ENCODE data around the gene MS4A5.
"Not testable (repeated sequence)": the region's sequence is repeated elsewhere in the genome, so short reads cannot be mapped to it uniquely, and the experiment has no call there.

MS4A5 gene, protein sequence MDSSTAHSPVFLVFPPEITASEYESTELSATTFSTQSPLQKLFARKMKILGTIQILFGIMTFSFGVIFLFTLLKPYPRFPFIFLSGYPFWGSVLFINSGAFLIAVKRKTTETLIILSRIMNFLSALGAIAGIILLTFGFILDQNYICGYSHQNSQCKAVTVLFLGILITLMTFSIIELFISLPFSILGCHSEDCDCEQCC

DNA sequence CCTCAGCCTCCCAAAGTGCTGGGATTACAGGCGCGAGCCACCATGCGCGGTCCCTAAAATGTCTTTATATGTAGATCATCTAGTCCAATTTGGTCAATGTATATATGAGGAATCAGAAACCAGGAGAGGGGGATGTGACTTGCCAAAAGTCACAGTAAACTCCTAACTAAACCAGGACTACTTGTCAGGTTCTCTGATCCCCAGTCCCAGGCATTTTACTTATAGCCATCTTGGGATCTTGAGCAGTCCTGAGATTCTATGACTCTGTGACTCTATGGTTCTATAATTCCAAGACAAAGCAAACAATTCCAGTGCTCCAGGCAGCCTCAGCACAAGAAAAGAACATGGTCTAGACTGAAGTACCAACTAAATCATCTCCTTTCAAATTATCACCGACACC, at the start of gene MS4A5:
Gene MS4A5 (plus strand): TSS at position 301 of the 400 bp plus-strand sequence. CDS start 103 bp downstream, outside the sequence.
- FAIRE-seq (no peak), DNase-seq (ENCODE audit: low spot score) (no peak)

DNA sequence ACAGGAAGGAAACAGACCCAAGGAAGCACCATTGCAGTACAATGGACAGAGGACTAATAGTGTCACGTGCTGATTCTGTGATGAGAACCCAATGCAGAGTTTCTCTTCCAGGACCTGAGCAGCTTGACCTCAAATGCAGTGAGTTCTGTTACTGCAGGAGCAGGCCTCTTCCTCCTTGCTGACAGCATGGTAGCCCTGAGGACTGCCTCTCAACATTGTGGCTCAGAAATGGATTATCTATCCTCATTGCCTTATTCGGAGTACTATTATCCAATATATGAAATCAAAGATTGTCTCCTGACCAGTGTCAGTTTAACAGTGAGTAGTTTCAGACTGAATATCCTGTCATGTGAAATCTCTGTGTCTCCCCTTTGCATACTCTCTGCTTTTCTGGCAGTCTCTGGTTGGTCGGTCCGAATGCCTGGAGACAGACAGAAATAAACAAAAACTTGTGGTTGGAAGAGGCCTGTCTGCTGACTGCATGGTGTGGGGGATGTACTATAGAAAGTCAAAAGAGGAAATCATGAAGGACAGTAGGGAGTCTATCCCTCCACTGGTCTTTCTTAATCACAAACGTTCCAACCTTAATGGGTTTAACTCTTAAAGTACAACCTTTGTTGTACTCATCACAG, 40.0 kb upstream of the MS4A5 start:
- FAIRE-seq = no peak
- DNase-seq (ENCODE audit: low spot score) = no peak

DNA sequence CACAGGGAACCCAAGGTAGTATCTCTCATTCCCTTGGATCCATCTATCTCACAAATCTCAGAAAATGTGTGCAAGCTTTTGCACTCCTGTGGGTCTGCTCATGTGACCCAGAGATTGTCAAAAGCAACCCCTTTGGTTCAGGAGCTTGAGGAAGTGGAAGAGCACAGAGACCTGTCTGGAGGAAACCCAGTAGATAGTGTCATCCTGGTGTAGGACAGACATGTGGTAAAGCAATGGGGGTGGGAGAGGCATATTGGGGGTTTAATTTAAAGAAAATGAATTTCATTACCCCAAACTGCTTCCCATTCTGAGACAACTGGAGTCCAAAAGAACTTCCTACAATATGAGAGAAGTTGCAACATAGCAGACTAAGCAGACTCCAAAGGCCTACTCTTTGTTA, 39.0 kb upstream of the MS4A5 start:
- DNase-seq (ENCODE audit: low spot score) = no peak
- no peak for FAIRE-seq

DNA sequence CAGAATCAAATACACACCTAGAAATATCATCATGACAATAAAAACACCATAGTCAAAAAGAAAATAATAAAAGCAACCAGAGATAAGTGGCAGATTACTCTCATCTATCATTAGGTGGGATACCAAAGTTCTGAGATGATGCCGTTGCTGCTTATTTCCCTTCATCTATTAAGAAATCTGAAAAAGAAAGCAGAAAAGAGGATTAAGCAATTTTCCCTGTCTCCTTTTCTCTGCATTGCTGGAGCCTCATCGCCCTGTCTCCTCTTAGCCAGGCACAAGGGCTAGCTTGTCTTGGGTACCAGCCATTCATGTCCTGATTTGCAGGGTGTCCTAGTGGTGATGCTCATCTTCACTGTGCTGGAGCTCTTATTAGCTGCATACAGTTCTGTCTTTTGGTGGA, 37.0 kb upstream of the MS4A5 start:
- DNase-seq (ENCODE audit: low spot score) = no peak
- no peak for FAIRE-seq

DNA sequence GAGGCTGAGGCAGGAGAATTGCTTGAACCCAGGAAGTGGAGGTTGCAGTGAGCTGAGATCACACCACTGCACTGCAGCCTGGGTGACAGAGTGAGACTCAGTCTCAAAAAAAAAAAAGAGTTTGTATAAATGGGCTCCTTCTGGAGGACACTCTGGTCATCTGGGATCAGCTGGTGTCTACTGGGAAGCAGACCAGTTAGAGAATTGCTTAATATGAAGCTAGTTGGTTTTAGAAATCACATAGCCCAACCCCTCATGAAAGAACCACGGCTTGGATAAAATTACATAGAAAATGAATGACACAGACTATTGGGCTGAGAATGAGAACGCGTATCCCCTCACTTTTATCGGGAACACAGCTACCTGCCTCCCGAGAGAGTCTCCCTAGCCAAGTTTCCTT, 36.4 kb upstream of the MS4A5 start:
- DNase-seq (ENCODE audit: low spot score) (no peak), FAIRE-seq (no peak)

DNA sequence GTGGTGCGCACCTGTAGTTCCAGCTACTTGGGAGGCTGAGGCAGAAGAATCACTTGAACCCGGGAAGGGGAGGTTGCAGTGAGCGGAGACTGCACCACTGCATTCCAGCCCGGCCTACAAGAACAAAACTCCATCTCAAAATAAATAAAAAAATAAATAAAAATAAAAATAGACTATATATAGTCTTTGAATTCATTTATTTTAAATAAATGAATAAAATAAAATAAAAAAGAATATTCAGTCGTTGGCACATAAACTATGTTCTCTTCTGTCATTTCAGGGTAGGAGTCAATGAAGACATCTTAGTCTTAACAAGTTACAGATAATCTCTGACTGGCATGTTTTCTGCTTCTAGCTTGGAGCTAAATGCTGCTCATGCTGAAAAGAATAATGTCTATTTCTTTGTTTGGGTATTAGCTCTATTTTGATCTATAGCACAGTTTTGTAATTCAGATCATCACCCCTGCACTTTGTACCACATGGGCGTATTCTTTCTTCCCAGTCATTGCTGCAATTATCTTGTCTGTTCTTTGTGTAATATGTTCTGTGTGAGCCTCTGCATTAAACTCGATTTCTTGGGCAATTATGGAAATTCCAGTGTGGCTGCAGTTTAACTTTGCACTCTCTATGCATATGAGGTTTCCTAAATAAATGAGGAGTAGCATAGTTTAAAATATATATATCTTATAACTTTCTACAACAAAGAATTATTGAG, 34.5 kb upstream of the MS4A5 start:
- DNase-seq (ENCODE audit: low spot score) (no peak), FAIRE-seq (no peak)

DNA sequence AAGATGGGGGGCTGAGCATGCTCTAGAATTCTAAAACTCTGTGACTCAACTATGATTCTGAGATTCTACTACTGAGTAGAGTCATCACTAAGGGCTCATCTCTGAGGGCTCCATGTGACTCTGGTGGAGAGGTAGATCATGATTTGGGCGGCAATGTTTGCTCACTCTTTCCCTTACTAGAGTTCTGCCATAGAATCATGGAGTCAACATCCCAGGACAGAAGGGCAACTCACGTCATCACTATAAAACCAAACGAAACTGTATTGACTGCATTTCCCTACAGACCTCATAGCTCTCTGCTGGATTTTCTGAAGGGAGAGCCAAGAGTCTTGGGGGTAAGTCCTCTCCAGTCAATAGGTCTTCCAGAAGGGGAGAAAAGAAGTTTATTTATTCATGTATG, 33.0 kb upstream of the MS4A5 start, which contains the start of gene MS4A14:
Gene MS4A14 (plus strand): TSS at position 78 of the 400 bp plus-strand sequence. CDS start 120 bp downstream, at position 198.
- DNase-seq (ENCODE audit: low spot score) = no peak
- FAIRE-seq = no peak

DNA sequence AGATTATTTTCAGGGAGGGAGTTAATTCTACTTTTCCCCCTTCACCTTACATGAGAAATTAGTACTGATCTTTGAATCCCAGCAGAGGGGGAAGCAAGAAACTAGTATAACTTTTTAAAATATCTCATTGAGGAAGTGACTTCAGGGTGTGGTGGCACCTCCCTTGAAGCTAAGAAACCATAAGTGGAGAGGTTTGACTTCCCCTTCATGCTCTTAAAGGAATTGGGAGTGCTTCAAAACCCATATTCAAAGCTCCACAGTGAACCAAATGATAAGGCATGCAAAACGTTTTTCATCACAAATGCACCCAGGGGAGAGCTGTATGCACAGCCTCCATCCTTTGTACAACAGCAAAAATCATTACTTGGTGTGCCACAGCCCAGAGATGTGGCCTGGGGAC, 32.6 kb upstream of the MS4A5 start:
- DNase-seq (ENCODE audit: low spot score) (no peak), FAIRE-seq (no peak)

DNA sequence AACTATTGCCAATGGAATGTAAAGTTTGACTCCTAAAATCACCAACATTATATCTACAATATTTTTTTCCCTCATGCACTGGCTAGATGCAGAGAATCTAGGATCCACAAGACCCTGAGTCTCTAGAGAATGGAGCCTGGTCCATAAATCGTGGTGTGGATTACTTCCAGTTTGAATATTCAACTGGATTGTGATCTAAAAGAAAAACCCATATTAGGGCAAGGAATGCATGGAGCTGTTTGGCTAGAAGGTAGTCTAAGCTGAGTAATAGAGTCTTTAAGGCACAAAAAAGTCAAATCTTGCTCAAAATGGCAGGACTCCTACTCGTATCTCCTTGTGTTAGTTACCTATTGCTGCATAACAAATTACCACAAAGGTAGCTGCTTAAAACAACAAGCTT, 9.4 kb upstream of the MS4A5 start:
- DNase-seq (ENCODE audit: low spot score) = no peak
- FAIRE-seq = no peak

DNA sequence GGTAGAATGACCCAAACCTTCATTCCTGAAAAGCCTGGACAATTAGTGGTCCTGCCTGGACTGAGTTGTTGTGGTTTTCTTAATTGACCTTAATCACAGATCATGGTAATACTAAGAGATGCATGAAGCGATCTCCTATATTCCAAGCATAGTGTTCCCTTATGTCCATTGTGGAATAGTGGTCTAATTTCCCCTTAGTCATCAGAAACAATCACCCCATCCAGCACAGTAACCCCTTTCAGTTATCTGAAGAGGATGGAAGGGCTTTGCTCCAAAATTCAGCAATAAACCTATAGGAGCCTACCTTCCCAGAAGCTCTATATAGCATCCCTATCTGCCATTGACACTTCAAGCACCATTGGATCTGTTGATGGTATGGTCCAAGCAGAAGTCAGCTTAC, 6.8 kb upstream of the MS4A5 start:
- FAIRE-seq = no peak

DNA sequence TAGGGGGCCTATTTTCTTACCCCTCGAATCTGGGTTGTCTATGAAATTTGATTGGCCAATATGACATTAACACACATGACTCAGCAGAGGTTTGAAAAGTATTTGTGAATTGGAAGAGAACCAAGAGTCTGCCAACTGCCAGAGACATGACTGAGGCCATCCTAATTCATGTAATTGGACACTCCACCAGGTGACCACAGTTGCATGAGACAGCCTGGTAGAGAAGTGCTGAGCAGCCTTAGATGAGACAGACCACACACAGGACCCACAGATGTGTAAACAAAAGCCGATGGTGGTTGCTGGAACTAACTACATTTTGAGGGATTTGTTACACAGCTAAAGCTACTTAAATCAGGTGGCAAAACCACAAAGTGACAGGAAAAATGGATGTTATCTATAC, 855 bp upstream of the MS4A5 start:
- DNase-seq (ENCODE audit: low spot score) (peak; percentile 86), FAIRE-seq (peak; percentile 82)

More for the DNA sequence above, 6.8 kb upstream of the MS4A5 start:
- no peak for DNase-seq (ENCODE audit: low spot score)

DNA sequence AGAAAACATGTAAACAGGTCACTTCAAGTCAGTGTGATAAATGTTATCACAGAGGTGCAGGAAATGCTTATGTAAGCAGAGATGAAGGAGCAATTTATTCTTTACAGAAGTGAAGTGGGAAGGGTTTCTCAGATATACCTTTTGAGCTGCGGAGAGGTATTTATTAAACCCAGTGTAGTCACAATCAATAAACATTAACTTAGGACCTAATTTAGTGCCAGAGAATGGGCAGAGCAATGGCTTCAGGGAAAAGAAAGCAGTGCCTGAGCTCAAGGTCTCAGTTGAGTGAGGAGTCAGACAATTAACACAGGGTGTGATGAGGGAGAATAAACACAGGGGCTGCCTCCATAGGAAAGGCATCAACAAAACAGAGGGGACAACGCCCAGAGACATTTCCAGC, 1.9 kb downstream of the MS4A5 start:
- DNase-seq (ENCODE audit: low spot score) (no peak), FAIRE-seq (no peak)

DNA sequence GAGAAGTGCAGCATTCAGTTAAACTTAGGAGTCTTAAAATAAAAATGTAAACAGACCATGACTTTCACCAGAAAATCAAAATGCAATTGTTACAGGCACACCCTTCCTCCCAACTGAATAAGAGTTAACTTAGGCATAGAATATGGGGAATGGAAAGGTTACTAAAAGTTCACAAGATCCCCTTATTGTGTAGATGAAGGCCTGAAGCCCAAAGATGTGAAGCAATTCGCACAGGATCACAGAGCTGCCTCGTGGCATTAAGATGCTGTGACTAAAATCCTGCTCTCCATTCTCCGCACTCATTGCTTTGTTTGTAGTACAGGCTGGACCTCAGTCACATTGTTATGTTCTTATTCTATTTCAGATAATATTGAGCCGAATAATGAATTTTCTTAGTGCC, 4.0 kb downstream of the MS4A5 start:
- DNase-seq (ENCODE audit: low spot score) (no peak), FAIRE-seq (no peak)

DNA sequence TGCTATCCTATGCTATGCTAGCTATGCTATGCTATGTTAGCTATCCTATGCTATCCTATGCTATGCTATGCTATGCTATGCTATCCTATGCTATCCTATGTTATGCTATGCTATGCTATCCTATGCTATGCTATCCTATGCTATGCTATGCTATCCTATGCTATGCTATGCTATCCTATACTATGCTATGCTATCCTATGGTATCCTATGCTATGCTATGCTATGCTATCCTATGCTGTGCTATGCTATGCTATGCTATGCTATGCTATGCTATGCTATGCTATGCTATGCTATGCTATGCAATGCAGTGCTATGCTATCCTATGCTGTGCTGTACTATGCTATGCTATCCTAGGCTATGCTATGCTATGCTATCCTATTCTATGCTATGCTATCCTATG, 17.7 kb downstream of the MS4A5 start:
- DNase-seq (ENCODE audit: low spot score) = no peak
- peak; percentile 35 for FAIRE-seq

DNA sequence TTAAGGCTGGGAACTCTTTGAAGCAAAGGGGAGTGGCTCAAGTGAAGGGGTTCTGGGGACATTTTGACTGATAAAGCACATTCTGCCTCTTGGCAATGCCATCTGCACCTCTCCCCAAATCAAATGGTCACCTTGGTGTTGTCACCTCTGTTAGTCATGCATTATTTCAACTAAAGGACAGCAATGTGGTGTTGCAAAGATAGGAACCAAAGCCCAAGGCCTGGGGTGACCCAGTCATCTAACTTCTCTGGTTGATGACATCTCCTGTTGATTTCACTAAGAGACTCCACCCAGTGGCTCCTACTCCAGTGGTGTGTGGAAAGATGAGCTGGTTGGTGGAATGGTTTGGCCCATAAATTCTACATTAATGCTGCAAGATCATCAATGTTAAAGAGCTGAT, 18.5 kb downstream of the MS4A5 start:
- FAIRE-seq (no peak), DNase-seq (ENCODE audit: low spot score) (no peak)

DNA sequence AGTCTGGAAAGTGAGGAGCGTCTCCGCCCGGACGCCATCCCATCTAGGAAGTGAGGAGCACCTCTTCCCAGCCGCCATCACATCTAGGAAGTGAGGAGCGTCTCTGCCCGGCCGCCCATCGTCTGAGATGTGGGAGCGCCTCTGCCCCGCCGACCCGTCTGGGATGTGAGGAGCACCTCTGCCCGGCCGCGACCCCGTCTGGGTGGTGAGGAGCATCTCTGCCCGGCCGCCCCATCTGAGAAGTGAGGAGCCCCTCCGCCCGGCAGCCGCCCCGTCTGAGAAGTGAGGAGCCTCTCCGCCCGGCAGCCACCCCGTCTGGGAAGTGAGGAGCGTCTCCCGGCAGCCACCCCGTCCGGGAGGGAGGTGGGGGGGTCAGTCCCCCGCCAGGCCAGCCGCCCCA, 21.8 kb downstream of the MS4A5 start:
- DNase-seq (ENCODE audit: low spot score); FAIRE-seq: not testable (repeated sequence)

DNA sequence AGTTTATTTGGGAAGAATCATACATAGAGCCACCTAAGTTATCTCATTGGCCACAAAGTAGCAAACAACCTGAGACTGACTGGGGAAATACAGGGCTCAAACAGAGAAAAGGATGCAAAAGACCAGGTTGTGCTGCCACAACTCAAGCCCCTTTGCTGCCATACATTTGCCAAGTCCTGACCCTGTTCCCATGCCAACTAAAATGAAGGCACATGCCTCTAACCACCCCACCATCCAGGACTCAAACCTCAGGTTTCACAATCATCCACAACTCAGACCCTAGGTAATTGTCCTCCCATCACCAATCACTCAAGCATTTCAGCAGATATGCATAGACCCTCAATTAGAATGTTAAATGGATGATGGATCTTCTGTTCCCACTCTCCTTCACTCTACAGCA, 24.8 kb downstream of the MS4A5 start:
- DNase-seq (ENCODE audit: low spot score) (no peak), FAIRE-seq (no peak)

DNA sequence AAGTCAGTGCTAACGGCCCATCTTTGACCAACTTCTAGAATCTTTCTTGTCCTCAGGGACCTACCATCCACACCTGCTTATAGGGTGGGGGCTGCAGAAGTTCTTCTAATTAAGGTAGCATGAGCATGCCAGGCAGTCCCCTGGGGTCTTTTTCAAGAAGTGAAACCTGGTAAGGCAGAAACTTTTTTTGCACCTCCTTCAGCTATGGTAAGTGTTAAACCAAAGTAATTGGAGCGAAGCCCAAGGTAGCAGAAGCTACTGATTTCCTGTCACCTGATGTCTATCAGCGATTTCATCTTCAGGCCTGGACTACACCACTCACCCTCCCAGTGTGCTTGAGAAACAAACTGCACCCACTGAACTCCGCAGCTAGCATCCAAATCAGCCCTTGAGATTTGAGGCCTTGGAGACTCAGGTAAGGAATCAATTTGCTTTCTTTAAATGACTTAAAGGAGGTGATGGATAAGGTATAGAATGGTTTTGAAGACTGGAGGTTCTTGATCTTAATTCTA, 26.2 kb downstream of the MS4A5 start, which contains the start of gene MS4A1:
Gene MS4A1 (plus strand): TSS at position 317 of the 512 bp plus-strand sequence. CDS start 6,528 bp downstream, outside the sequence.
- DNase-seq (ENCODE audit: low spot score) (no peak), FAIRE-seq (no peak)

DNA sequence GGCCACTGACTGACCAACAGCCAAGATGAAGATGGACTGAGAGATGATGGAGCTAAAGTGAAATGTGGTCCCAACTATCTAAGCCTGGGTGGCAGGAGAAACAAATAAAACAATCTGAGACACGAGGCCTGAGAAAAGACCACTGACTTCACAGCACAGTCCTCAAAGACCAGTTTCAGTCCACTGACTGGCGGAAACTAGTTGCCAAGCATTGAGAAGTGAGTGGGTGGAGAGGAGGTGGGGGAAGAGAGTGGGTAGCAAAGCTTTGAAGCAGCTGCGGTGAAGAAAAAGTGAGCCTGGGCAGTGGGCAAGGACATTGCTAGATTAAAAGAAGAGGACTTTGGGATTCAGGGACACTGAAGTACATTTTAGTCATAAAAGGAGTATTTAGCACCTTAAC, 28.2 kb downstream of the MS4A5 start:
- DNase-seq (ENCODE audit: low spot score) = no peak
- no peak for FAIRE-seq

DNA sequence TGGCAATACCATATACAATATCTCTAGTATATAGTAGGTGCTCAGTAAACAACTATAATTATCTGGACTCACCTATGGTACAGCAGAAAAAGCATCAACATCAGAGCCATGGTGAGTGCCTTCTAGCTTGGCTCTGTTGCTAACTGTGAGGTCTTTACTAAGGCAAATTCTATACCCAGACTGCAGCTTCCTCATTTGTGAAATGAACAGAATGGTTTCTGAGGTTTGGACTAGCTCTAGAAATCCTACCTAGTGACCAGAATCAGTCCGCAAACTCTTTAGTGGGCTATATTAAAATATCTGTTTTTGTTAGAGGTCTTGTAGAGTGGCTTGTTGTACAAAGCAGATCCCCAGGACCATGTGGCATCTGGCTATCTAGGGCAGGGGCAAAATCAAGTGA, 30.0 kb downstream of the MS4A5 start:
- FAIRE-seq (no peak), DNase-seq (ENCODE audit: low spot score) (no peak)

DNA sequence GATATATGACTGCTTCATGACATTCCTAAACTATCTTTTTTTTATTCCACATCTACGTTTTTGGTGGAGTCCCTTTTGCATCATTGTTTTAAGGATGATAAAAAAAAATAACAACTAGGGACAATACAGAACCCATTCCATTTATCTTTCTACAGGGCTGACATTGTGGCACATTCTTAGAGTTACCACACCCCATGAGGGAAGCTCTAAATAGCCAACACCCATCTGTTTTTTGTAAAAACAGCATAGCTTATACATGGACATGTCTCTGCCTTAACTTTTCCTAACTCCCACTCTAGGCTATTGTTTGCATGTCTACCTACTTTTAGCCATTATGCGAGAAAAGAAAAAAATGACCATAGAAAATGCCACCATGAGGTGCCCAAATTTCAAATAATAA, 39.5 kb downstream of the MS4A5 start:
- FAIRE-seq (no peak), DNase-seq (ENCODE audit: low spot score) (no peak)

DNA sequence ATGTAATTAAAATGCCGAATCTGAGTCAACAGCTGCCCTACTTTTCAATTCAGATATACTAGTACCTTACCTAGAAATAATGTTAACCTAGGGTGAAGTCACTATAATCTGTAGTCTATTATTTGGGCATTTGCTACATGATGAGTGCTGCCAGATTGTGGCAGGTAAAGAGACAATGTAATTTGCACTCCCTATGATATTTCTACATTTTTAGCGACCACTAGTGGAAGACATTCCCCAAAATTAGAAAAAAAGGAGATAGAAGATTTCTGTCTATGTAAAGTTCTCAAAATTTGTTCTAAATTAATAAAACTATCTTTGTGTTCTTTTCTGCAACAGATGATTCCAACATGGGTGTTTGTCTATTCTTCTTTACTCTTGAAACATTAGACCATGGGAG, 40.4 kb downstream of the MS4A5 start:
- FAIRE-seq (no peak), DNase-seq (ENCODE audit: low spot score) (no peak)

All from urothelium cell line (cell line).